GM21576 (cell line): Measurements from ENCODE around the gene RTEL1.
"Not testable (repeated sequence)": the region's sequence is repeated elsewhere in the genome, so short reads cannot be mapped to it uniquely, and the experiment has no call there.

Source experiments
- ATAC-seq: cut with Tn5 transposase; IDR thresholded peaks from one replicate; pipeline ENCODE4 v1.9.1; 2021; ENCODE audit warnings: mild to moderate bottlenecking, moderate library complexity; ENCODE audit not compliant: unreplicated experiment

RTEL1 gene, protein sequence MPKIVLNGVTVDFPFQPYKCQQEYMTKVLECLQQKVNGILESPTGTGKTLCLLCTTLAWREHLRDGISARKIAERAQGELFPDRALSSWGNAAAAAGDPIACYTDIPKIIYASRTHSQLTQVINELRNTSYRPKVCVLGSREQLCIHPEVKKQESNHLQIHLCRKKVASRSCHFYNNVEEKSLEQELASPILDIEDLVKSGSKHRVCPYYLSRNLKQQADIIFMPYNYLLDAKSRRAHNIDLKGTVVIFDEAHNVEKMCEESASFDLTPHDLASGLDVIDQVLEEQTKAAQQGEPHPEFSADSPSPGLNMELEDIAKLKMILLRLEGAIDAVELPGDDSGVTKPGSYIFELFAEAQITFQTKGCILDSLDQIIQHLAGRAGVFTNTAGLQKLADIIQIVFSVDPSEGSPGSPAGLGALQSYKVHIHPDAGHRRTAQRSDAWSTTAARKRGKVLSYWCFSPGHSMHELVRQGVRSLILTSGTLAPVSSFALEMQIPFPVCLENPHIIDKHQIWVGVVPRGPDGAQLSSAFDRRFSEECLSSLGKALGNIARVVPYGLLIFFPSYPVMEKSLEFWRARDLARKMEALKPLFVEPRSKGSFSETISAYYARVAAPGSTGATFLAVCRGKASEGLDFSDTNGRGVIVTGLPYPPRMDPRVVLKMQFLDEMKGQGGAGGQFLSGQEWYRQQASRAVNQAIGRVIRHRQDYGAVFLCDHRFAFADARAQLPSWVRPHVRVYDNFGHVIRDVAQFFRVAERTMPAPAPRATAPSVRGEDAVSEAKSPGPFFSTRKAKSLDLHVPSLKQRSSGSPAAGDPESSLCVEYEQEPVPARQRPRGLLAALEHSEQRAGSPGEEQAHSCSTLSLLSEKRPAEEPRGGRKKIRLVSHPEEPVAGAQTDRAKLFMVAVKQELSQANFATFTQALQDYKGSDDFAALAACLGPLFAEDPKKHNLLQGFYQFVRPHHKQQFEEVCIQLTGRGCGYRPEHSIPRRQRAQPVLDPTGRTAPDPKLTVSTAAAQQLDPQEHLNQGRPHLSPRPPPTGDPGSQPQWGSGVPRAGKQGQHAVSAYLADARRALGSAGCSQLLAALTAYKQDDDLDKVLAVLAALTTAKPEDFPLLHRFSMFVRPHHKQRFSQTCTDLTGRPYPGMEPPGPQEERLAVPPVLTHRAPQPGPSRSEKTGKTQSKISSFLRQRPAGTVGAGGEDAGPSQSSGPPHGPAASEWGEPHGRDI (N-terminal part only)

DNA sequence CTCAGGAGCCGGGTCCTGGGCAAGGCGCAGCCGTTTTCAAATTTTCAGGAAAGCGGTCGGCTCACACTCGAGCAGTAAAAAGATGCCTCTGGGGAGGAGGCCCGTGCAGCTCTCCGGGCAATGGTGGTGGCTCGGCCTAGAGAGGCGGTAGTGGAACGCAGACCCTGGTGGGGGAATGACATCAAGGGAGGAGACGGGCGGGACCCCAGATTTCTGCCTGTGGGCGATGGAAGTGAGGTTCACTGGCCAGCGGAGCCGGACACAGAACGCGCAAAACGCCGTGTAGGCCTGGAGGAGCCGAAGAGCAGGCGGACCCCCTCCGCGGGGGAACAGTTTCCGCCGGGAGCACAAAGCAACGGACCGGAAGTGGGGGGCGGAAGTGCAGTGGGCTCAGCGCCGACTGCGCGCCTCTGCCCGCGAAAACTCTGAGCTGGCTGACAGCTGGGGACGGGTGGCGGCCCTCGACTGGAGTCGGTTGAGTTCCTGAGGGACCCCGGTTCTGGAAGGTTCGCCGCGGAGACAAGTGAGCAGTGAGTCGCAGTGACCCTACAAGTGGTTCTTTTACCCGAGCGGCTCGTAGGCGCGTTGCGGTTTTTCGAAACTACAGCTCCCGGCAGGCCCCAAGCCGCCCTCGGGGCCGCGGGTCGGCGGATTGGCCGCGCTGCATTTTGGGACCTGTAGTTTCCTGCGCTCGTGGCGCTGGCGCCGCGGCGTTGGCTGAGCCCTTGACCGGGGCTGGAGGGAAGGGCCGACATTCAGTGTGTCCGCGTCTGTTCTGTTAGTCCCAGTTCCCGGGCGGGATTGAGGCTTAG is at the start of gene RTEL1:
Gene RTEL1, plus strand, starts transcription at position 376 of the 812 bp plus-strand sequence. CDS start 1,091 bp downstream, outside the sequence.
- peak; percentile 76 for ATAC-seq

DNA sequence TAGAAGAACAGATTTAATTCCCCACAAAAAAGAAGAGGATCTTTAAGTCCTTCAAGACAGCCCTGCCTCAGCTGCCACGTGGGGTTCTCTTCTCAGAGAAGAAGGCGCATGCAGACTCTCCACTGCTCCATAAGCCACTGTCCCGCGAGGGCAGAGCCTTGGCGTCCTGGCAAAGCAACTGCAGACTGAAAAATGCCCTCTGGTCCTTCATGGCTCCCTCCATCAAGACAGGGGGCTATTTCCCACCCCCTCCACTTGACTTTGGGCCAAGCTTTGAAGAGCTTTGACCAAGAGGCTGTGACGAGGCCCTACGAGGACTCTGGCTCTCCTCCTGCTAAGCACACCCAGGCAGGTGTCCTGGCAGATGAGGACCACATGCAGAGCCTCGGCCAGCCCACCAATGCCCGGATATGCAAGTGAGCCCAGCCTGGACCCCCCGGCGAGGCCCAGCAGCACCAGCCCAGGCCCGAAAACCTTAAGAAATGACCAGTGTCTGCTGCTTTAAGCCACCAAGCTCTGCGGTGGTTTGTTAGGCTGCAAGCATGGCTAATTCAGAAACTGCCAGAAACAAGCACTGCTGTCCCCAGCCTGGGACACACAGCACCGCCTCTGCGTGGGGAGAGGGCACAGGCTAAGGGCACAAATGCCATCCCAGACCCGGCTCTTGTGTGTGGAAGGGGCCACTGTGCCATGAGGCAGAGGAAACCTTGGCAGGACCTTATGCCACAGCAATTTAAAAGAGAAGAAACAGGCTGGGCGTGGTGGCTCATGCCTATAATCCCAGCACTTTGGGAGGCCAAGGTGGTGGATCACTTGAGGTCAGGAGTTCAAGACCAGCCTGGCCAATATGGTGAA is 47.3 kb upstream of the RTEL1 start:
- ATAC-seq = no peak

DNA sequence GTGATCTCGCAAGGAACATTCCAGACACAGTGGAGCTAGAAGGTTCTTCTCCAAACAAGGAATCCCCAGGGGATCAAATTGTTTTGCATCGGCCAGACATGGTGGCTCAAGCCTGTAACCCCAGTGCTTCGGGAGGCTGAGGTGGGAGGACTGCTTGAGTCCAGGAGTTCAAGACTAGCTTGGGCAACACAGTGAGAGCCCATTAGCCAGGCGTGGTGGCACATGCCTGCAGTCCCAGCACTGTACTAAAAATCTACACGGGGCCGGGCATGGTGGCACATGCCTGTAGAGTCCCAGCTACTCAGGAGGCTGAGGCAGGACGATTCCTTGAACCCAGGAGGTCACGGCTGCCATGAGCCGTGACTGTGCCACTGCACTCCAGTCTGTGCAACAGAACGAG is 46.5 kb upstream of the RTEL1 start:
- ATAC-seq = no peak

DNA sequence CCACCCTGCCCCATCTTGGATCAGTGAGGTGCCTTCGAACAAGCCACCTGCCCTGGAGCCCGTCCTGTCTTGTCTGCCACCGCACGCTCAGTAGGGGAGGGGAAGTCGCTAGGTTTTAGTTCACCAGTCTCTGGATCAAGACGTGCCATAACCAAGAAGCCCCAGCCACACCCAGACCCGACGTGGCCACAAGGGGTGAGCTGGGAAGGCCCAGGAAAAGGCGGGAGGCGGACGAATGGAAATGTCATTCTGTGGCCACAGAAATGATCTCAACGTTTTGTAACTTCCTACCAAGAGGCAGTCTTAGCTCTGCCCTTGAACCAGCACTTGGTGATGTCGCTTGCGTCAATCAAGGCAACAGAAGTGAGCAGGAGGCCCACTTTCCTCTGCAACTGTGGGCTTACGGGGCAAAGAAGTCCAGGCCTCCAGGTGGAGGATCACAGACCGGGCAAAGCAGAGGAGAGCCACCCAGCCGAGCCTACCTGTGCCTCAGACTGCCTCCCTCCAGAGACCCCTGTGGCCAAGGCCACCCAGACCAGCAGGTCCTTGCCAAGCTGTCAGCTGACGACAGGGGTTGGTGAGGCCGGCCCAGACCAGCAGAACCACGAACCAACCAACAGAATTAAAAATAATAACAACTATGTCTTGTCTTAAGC is 45.7 kb upstream of the RTEL1 start:
- no peak for ATAC-seq

DNA sequence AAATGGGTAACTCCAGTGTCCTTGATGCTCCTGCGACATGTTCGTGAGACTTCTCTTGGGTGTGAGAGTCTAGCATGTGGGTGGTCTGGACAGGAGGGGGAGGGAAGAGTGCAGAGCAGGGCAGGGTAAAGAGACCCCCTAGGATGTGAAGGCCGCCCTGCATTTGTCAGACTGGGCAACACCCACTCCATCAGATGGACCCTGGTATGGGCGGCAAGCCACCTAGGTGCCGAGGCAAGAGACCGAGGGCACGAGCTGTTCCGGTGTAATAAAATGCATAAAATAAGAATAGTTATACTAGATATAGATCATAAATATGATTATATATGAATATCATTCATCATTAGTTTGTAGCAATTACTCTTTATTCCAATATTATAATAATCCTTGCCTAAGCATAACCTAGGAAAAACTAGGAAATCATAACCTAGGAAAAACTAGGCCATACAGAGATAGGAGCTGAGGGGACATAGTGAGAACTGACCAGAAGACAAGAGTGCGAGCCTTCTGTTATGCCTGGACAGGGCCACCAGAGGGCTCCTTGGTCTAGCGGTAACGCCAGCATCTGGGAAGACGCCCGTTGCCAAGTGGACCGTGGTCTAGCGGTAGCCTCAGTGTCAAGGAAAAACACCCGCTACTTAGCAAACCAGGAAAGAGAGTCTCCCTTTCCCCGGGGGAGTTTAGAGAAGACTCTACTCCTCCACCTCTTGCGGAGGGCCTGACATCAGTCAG is 44.1 kb upstream of the RTEL1 start:
- ATAC-seq = not testable (repeated sequence)

DNA sequence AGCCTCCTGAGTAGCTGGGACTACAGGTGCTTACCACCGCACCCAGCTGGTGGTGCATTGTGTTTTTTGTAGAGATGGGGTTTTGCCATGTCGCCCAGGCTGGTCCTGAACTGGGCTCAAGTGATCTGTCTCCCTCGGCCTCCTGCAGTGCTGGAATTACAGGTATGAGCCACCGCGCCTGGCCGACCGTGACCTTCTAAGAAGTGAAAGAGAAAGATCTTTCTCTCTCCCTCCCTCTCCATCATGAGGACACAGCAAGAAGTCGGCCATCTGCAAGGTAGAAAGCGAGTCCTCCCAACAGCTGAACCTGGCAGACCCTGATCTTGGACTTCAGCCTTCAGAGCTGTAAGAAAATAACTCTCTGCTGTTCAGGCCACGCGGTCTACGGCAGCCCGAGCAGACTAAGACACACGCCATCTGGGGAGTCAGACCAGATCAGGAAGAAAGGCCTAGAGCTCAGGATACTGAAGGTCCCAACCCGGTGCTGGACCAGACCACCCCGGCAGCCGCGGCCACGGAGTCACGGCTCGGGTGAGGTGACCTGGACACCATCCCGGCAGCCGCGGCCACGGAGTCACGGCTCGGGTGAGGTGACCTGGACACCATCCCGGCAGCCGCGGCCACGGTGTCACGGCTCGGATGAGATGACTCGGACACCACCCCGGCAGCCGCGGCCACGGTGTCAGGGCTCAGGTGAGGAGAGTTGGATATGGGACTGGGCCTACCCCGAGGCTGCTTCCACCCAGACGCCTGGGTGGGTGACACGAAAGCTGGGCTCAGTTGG is 40.8 kb upstream of the RTEL1 start:
- no peak for ATAC-seq

DNA sequence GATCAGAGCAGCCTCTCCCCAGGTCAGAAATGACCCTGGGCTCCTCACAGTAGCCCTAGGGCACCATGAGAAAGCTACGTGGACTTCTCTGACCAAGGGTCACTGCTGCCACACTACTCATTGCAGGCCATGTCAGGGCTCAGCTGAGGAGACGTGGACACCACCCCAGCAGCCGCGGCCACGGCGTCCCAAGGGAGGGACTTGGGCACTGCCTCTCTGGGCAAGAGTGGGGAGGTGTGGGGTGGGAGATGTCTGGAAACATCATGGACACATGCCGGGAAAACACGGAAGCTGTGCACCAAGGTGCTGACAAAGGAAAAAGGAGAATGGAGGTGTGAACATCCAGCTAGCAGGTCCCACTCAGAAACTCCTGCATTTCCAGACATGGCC is 40.2 kb upstream of the RTEL1 start:
- no peak for ATAC-seq

DNA sequence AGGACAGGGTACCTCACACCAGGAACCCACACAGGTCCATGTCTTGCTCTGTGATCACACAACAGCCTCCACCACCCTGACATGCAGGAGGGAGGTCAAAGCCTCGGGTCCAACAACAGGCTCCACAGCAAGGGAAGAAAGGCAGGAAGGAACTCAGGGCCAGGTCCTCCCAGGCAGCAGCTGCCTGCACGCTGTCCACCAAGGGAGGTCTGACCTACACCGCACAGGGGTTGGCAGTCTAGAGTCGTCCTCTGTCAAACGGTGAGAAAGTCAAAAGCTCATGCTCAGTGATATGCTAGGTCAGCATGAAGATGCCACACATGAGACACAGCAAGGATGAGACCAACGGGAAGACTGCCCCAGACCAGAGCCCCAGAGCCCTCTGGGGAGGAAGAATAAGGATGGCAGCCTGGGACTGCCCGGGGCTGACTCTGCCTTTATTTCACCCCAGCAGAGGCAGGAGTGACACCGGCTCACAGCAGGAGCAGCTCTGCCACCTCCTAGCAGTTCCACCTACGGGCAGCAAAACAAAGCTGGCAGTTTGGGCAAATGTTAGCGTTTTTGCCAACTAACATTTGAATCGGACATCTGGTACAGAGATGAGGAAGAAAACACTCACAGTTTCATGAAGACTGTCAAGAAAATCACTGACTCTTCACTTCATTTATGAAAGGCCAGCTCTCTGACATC is 39.7 kb upstream of the RTEL1 start:
- ATAC-seq = no peak

DNA sequence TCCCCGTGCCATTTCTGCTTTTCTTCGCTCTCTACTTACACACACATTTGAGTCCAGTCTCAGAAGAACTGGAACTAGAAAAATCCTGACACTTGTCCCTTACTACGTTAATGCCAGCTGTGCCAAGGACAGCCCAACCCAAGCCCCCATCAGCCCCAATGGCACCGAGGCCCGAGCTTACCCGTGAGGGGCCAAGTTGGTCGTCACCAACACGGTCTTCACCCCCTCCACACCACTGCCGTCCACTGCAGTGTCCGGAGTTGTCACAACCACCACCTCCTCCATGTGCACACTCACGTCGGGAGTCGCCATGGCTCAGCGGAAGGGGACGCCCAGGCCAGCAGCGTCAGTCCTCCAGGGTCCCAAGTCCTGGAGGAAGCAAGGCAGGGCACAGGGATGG is 39.0 kb upstream of the RTEL1 start:
- no peak for ATAC-seq

DNA sequence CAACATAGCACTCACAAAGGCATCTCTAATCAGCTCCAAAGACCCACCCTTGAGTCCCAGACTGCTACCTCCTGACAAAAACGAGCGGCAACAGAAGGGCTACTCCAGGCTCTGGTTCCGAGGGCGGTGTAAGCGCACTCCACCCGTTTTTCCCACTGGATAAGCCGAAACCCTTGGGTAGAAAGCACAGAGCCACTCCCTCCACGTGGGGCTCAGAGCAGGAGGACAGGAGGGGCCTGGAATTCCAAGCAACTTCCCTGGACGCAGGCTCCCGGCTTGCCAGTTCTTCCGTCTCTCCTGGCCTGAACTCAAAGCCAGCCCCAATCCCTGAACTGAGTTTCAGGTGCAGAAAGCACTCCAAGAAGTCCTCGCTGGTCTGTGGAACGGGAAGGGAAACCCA is 38.6 kb upstream of the RTEL1 start:
- no peak for ATAC-seq

DNA sequence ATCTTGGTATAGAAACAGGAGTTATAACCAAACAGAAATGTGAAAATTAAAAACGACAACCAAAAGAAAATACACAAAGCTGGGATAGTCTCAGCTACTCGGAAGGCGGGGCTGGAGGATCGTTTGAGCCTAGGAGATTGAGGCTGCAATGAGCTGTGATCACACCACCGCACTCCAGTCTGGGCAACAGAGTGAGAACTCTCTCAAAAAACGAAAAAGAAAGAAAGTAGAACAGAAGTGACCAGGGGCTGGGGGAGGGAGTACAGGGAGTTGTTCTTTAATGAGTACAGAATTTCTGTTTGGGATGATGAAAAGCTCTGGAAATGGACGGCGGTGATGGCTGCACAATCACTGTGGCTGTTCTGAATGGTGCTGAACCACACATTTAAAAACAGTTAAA is 37.1 kb upstream of the RTEL1 start:
- no peak for ATAC-seq

DNA sequence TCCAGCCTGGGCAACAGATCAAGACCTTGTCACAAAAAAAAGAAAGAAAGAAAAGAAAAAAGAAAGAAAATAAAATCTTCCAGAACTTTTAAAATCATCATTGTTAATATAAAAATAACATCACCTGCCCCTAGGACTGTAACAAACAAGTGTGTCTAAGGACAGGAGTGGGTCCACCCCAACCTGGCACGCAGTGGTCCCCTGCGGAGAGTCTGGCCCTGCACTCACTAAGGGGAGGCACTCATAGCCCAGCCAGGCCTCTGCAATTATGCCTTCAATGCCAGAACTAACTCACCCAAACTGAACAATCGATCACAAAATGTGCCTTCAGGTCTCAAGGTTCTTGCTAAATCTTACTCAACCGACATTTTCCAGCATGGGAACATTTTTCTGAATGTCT is 36.0 kb upstream of the RTEL1 start:
- no peak for ATAC-seq

DNA sequence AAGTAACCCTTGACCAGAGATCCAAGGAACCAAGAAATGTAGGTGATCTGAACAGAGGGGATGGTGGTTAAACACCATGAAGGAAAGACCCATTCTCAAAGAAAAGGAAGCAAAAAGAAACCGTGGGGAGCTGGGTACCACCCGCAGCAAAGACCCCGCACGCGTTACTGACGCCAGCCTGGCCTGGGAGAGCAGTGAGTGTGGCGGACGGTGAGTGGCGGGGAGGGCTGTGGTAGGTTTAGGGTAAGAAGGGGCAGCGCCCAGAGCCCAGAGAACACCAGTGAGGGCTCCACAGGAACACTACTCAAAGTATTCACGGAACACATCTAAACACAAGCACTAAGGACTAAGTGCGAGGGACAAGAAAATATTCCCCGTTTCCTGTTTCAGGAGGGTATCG is 35.4 kb upstream of the RTEL1 start:
- no peak for ATAC-seq

DNA sequence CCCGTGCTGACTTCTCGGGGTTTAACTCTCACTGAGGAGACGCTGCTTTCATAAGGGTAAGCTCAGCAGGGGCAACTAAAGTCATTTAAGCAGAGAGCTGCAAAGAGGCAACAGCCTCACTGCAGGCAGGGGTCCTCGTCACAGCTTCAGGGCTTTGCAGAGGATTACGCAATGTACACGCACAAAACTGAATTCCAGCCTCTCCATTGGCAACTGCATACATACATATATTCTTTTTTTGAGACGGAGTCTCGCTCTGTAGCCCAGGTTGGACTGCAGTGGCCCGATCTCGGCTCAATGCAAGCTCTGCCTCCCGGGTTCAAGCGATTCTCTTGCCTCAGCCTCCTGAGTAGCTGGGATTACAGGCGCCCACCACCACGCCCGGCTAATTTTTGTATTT is 33.6 kb upstream of the RTEL1 start:
- no peak for ATAC-seq

DNA sequence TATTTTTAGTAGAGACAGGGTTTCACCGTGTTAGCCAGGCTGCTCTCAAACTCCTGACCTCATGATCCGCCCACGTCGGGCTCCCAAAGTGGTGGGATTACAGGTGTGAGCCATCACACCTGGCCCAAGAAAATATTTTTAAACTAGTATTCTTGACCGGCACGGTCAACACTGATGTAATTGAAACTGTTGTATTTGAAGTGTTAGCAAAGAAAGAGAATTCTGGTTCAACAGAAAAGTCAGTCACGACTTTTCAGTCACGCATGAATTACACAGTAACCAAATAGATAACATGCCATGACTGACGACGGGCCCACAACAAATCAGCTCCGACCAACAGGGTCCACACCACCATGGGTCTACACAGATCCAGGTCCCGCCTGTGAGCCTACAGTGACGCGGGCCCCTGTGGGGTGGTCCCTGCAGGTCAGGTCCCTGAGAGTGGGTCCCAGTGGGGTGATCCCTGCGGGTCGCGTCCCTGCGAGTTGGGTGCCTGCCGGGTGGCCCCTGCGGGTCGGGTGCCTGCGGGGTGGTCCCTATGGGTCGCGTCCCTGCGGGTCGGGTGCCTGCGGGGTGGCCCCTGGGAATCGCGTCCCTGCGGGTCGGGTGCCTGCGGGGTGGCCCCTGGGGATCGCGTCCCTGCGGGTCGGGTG is 32.2 kb upstream of the RTEL1 start:
- no peak for ATAC-seq

DNA sequence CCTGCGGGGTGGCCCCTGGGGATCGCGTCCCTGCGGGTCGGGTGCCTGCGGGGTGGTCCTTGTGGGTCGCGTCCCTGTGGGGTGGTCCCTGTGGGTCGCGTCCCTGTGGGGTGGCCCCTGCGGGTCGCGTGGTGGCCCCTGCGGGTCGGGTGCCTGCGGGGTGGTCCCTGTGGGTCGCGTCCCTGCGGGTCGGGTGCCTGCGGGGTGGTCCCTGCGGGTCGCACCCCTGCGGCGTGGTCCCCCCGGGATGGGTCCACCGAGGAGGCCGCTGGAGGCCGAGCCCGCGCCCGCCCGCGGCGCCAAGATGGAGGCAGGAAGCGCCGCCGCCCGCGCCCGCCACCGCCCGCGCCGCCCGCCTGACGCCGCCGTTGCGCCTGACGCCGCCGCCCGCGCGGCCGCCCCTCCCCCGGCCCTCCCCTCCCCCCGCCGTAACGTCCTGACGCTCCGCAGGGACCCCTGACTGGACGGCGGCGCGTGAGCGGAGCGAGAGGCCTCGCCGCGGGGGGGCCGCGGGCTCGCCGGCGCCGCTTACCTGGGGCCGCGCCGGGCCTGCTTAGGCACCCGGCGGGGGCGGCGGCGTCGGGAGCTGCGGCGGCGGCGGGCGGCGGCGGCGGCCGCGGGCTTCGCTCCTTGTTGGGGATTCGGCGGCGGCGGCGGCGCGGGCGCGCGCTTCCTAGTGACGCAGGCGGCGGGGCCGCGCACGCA is 31.5 kb upstream of the RTEL1 start, which contains the start of gene GMEB2:
Gene GMEB2, minus strand, starts transcription at position 678 of the 705 bp plus-strand sequence. CDS start 7,704 bp downstream, outside the sequence.
- peak; percentile 36 for ATAC-seq
